ENCODE results near the gene EGFR.

GRCh38 chr7:55044791-55045190 lies 26.0 kb downstream of the EGFR start:
- TF ChIP-seq CTCF (conservative IDR thresholded peaks at IDR 0.05; ENCODE audit: low read depth, low read length): no peak
- no peak for TF ChIP-seq EZH2 (IDR thresholded peaks at IDR 0.05; ENCODE audit: low read length, unreplicated experiment)
- no peak for TF ChIP-seq EZH2phosphoT487 (IDR thresholded peaks at IDR 0.05; ENCODE audit: borderline replicate concordance, low read length)
